DMS53 (cell line): ENCODE results near the gene CENPF.

ENCODE experiments used
- DNase-seq: peaks from one replicate; lab custom pipeline; 2025; lab: John Stamatoyannopoulos, UW

CENPF gene

DNA sequence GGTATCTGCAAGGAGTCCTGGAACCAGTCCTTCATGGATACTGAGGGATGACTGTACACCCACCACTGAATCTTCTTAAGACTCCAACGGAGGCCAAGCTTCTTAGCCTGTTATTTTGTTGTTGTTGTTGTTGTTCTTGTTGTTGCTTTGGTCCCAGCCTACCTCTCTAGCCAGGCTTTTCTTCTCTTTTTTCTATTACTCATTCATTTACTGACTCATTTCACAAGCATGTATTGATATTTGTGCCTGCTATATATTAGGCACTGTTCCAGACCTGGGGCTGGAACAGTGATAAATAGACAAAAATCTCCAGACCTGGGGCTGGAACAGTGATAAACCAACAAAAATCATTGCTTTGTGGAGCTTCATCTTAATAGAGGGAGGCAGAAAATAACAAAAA is 20.4 kb downstream of the CENPF start:
- DNase-seq, result no peak

DNA sequence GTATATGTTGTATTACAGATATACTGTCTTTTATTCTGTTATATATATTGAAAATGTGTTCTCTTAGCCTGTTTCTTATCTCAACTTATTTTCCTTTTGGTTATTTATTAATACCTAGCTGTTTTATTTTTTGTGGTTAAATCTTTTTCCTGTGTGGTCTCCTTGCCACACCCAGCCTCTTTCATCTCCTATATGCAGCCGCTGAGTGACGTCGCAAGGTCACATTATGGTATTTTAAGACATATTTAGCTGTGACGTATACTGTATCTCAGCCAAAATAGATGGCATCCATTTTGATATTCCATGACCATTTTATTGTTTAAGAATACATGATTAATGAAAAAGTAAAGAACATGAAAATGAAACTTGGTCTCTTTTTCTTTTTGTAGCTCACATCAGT is 29.1 kb downstream of the CENPF start:
- DNase-seq, result no peak

DNA sequence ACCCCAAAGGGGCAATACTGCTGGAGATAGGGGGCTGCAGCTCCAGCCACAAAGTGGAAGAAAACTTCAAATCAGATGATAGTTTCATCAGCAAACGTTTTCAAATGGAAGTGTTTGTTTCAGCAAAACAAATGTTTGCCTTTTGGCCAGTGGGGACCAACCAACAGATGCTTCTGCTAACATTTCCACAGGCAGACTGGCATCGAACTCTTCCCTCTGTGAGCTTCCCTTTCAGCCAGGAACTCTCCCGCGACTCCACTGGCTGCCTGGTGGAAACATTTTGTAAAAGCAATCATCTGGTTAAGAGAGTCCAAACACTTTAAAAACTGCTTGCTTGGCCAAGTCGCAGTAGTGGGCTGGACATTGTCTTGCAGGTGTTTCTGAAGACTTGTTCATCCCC is 30.7 kb downstream of the CENPF start:
- no peak for DNase-seq

- DNase-seq, result no peak
Measured at GRCh38 chr1:214634267-214634666, 31.3 kb downstream of the CENPF start.

DNA sequence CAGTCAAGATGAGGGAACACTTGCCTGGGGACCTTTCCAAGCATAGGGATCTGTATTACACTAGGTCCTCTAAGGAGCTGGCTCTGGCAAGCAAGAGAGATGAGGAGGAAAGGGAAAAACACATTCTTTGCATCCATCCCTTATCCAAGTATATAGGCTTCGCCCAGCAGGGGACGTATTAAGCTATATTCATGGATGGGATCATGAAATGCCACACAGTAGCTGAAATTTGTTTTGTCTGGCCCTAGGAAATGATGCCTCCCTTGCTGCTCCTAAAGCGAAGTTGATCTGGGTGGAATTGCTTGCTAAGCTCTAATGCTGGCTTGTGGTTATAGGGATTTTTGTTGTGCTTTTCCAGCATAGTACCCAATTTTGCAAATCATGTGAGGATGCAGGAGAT is 32.1 kb downstream of the CENPF start:
- no peak for DNase-seq

DNA sequence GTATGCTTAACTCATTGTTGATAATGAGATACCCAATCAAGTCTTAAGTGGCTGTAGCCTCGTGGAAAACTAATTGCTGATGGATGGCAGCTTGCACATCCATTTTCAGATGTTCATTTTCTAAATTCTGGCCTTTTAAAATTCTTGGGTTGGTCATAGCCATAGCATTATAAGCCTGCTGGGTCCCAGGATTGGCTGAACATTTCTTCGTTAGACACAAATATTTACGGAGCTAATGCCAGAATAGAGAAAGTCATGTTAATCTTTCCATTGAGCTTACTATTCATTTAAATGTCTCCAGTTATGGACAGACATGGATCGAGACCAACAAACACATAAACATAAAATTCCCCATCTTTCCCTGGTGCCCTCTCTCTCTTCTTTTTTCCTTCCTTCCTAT is 32.5 kb downstream of the CENPF start:
- no peak for DNase-seq

DNA sequence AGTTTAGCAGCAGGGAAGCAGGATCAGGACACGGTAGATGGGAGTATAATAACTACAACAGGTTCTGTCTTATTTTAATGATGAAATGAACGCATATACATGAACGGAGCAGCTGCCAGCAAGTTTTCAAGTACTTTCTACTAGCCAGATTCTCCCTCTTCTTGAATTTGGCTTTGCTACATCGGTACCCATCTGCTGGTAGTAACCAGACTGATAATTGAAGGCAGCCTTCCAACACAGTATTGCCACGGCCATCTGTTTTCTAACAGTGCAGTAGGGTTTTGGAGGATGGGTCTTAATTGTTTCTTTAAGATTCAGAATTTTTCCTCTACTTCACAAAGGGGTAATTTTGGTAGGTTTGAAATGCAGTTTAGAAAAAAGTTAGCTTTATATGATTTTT is 33.4 kb downstream of the CENPF start:
- no peak for DNase-seq

GRCh38 chr1:214637125-214637524 is 34.1 kb downstream of the CENPF start:
- DNase-seq, result no peak

DNA sequence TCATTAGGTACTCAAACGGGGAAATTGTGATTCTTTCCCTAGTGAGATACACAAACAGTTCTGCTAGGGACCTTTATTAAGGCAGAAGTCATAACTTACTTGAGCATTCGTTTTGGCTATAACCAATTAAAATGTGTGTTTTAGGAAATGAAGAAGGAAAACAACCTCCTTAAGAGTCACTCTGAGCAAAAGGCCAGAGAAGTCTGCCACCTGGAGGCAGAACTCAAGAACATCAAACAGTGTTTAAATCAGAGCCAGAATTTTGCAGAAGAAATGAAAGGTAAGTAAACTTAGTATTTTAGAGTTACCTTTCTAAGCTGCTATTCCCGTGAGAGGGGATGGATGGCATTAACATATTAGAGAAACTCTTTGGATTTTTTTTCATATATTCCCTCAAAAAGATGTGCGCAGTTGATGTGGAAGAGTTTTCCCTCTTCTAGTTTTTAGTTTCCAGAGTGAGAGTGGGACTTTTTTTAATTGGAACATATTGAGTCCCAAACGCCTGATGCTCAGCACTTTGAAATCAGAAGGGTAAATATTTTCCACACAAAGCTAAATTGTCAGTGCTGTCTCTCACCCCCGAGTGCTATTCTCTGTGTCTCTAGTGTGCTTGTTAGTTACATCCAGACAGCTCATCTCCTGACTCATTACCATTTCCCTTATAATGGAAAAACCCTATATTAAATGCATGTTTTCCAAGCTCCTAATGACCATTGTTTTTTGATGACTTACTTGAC is 34.9 kb downstream of the CENPF start:
- DNase-seq, result peak; percentile 66

DNA sequence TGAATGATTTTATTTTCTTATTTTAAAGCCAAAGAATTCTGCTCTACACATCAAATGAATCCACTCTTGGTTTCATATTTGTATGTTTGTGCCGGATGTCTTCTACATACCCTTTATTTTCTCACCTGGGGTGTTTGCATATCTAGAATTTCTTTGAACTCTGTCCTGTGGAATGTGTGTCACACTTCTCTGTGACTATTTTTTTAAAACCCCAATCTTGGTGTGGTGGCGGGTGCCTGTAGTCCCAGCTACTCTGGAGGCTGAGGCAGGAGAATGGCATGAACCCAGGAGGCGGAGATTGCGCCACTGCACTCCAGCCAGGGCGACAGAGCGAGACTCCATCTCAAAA is 35.4 kb downstream of the CENPF start:
- DNase-seq, result no peak

DNA sequence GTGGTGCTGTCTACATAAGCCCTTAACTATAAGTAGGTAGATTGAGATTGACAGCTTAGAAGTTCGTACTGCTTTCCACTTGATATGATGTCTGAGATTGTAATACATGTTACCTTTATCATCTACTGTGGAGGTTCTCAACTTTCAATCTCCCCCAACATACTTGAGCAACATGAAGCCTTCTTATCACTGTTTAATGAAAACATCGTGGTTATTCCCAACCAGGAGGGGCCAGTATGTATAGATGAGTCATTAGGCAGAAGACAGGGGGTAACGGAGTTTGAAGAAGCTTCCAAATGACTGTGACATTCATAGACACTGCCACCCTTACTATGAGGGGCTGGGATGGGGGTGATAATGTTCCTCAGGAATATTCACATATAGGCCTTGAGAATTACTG is 36.0 kb downstream of the CENPF start:
- no peak for DNase-seq

DNA sequence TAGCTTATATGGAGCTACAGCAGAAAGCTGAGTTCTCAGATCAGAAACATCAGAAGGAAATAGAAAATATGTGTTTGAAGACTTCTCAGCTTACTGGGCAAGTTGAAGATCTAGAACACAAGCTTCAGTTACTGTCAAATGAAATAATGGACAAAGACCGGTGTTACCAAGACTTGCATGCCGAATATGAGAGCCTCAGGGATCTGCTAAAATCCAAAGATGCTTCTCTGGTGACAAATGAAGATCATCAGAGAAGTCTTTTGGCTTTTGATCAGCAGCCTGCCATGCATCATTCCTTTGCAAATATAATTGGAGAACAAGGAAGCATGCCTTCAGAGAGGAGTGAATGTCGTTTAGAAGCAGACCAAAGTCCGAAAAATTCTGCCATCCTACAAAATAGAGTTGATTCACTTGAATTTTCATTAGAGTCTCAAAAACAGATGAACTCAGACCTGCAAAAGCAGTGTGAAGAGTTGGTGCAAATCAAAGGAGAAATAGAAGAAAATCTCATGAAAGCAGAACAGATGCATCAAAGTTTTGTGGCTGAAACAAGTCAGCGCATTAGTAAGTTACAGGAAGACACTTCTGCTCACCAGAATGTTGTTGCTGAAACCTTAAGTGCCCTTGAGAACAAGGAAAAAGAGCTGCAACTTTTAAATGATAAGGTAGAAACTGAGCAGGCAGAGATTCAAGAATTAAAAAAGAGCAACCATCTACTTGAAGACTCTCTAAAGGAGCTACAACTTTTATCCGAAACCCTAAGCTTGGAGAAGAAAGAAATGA is 37.6 kb downstream of the CENPF start:
- DNase-seq, result no peak

DNA sequence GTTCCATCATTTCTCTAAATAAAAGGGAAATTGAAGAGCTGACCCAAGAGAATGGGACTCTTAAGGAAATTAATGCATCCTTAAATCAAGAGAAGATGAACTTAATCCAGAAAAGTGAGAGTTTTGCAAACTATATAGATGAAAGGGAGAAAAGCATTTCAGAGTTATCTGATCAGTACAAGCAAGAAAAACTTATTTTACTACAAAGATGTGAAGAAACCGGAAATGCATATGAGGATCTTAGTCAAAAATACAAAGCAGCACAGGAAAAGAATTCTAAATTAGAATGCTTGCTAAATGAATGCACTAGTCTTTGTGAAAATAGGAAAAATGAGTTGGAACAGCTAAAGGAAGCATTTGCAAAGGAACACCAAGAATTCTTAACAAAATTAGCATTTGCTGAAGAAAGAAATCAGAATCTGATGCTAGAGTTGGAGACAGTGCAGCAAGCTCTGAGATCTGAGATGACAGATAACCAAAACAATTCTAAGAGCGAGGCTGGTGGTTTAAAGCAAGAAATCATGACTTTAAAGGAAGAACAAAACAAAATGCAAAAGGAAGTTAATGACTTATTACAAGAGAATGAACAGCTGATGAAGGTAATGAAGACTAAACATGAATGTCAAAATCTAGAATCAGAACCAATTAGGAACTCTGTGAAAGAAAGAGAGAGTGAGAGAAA is 38.4 kb downstream of the CENPF start:
- DNase-seq, result no peak

- DNase-seq, result no peak
Measured at GRCh38 chr1:214643030-214643429, 40.0 kb downstream of the CENPF start.

- DNase-seq, result no peak
Measured at GRCh38 chr1:214645712-214646111, 42.7 kb downstream of the CENPF start.

- no peak for DNase-seq
Measured at GRCh38 chr1:214648801-214649200, 45.8 kb downstream of the CENPF start.

DNA sequence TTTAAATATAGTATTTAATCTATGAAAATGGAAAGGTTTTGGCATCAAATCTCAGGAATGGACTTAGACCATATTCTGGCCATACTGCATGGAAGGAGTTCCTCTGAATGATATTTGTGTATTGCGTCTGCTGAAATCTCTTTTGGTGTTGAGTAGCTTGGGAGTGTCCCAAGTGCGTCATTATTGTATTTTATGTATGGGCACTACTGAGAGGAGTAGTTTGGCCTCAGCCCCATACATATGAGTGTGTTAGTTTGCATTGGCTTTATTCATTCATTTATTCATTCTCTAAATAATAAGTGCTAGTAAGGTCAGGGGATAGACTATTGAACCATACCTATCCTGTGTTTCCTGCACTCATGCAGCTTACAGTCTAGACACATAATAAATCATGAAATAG is 46.6 kb downstream of the CENPF start:
- no peak for DNase-seq

DNA sequence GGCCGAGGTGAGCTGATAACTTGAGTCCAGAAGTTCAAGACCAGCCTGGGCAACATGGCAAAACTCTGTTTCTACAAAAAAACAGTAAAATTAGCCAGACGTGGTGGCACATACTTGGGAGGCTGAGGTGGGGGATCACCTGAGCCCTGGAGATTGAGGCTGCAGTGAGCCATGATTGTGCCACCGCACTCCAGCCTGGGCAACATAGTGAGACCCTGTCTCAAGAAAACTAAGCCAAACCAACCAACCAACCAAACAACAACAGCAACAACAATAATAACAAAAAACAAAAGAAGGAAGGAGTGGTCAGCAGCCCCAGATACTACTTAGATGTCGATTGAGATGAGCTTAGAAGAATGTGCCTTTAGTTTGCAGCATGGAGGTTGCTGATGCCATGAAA is 47.7 kb downstream of the CENPF start:
- DNase-seq, result no peak

GRCh38 chr1:214657299-214657698 is 54.3 kb downstream of the CENPF start:
- DNase-seq, result no peak

- DNase-seq, result no peak
Measured at GRCh38 chr1:214658175-214658574, 55.2 kb downstream of the CENPF start.

- peak; percentile 59 for DNase-seq
Measured at GRCh38 chr1:214658785-214659184, 55.8 kb downstream of the CENPF start.

DNA sequence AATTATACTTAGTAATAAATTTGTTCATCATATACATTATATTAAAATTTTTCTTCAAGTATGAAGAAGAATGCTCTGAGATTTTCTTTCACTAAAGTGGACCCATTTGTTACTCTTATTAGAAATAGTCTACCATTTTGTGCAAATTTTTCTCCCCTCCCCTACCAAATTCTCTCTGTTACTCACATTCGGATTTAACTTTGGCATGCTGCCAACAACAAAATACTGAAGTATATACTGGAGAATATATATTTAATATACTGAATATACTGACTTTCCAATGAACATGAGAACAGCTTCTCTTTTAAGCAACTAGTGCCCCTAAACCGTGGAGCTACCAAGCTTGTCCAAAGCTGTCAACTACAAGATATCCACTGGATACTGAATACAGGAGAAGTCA is 57.2 kb downstream of the CENPF start:
- no peak for DNase-seq

GRCh38 chr1:214660900-214661299 is 57.9 kb downstream of the CENPF start:
- peak; percentile 53 for DNase-seq
